ENCODE results near the gene CACTIN. TPM values are rescaled to one million over a fixed set of nuclear protein-coding genes. Genes with fewer than 3 reads are reported as not detected.

Gene CACTIN
- total RNA-seq, 1 donor from 2014 or later = 10.5 TPM

DNA sequence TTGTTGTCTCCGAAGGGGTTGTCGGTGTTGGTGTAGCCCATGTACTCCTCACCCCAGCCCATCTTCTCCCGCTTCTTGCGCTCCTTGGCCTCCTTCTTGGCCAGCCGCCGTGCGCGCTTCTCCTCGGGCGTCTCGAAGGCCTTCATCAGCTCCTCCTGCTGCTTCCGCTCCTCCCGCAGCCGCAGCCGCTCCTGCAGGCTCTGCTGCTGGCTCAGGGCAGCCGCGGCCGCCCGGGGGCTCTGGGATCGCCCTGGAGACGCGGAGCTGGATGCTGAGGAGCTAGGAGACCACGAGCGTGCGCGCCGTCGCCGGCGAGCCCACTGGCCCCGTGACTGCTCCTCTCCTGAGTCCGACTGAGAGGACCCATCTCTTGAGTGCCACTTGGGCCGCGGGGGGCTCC, 2.9 kb downstream of the CACTIN start:
- ATAC-seq = no peak

DNA sequence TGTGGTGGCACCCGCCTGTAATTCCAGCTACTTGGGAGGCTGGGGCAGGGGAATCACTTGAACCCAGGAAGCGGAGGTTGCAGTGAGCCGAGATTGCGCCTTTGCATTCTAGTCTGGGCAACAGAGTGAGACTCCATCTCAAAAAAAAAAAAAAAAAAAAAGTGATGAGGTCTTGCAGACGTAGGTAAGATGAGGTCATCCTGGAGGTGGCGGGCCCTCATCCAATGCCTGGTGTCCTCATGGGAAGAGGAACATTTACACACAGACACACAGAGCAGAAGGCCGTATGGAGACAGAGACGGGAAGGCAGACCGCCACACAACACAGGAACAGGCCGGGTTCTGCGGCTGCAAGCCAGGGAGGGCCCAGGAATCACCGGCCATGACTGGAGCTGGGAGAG, 4.4 kb downstream of the CACTIN start:
- ATAC-seq = no peak

DNA sequence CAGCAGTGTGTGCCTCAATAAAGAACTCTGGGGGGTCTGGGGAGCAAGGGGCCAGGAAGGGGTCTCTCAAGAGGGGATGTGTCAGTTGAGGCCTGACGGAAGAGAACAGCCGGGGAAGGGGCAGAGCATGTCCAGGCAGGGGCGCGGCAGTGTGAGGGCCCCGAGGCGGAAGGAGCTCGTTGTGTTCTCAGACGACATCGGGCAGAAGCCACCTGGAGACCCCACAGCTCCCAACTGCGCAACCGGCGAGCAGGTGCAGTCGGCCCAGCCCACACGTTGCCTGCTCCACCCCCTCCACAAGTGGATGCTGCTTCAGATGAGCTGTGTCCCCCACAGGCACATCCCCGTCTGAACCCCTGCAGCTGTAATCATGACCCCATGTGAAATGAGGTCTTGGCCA, 4.9 kb downstream of the CACTIN start:
- ATAC-seq = no peak

DNA sequence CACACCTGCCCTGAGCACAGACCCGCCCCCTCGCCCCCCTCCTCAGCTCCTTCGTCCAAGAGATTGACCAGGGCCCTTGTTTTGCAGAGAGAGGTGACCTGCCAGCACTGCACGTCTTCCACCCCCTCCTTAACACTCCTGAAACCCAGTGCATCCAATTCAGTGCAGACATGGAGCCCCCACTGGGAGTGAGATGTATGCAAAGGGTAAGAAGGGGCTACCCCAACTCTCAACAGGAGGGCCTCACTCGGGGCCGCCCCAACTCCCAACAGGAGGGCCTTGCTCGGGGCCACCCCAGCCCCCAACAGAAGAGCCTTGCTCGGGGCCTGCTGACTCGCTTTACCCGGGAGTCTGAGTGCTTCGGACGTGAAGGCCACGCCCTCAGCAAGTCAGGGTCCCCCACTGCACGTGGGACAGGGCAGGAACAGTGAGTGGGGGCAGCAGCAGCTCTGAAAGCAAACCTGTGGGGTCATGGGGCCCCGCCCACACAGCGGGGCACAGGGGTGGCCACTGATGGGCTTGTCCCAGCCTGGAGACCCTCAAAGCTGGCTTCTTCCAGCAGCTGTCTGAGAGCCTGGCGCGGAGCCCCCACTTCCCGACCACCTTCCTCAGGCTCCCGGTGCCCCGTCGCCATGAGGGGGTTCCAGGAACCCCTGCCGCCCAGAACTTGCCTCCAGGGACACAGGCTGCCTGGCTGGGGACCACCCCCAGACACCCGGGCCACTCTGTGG, 5.6 kb downstream of the CACTIN start:
- ATAC-seq = no peak

DNA sequence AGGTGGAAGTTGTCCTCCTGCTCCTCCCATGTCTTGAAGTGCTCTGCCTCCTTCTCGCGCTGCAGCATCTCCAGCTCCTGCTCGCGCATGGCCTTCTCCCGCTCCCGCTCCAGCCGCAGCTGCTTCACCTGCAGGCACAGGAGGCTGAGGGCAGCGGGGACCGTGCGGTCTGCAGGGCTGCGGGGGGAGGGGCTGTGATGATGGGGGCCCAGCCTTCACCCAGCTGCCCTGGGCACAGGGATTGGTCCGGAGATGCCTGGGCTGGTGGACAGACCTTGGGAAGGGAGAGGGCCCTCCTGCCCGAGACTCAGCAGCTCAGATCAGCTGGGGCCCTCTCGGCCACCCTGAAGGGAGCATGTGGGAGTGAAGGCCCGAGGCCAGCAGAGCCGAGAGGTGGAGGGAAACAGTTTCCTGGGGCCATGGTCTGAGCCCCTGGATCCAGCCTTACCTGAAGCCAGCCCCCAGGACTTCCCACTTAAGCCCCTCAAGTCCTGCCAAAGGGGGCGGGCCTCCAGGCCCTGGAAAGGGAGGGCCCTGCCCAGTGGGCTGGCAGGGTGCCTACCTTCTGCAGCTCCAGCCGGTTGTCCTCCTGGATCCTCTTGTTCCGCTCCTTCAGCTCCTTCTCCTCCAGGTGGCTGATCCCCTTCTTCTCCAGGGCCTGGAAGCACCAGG, 6.3 kb downstream of the CACTIN start:
- no peak for ATAC-seq

DNA sequence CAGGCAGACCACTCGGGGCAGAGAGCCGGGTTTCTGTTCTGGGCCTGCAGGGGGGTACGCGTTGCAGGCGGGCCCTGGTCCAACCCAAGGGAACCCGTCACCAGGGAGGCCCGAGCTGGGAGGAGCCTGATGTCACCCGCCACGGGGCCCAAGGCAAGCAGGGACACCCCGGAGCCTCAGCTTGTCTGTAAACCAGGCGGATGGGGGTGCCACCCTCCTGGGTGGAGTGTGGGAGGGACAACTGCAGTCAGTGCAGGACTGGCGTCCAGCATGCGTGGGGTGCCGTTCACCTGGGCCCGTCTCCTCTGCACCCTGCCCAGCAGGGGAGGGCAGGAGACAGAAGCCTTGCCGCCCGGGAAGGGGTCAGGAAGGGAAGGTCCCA, 7.0 kb downstream of the CACTIN start:
- ATAC-seq = no peak

DNA sequence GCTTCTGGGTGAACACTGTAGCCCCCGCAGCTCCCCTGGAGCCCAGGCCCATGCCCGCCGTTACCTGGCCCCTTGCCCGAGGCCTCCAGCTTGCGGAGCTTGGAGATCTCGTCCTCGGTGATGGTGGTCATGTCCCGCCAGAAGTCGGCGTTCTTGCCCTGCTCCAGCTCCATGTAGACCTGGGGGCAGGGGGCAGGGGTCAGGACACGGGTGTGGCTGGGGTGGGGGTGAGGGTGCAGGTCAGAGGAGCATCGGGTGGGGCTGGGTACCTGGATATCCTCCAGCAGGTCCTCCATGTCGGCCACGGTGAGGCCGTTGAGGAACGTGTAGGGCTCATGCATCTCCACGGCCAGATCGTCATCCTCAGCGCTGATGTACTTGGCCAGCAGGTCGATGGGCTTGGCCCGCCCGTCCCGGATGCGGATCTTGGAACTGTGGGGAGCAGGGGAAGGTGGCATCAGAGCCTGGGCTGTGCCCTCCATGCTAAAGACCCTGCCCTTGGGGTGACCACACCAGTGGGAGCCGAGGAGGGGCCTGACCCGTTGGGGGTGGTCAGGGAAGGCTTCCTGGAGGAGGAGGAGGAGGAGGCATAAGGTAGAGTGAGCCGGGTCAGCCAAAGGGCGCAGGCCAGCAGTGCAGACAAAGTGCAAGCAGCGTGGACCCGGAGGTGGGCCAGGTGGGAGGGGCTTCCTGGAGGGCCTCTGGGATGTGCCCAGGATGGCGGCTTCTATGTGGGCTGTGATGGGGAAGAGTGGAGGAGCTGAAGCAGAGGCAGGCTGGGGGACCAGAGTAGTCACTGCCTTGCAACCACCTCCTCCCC, 7.6 kb downstream of the CACTIN start:
- ATAC-seq = no peak

DNA sequence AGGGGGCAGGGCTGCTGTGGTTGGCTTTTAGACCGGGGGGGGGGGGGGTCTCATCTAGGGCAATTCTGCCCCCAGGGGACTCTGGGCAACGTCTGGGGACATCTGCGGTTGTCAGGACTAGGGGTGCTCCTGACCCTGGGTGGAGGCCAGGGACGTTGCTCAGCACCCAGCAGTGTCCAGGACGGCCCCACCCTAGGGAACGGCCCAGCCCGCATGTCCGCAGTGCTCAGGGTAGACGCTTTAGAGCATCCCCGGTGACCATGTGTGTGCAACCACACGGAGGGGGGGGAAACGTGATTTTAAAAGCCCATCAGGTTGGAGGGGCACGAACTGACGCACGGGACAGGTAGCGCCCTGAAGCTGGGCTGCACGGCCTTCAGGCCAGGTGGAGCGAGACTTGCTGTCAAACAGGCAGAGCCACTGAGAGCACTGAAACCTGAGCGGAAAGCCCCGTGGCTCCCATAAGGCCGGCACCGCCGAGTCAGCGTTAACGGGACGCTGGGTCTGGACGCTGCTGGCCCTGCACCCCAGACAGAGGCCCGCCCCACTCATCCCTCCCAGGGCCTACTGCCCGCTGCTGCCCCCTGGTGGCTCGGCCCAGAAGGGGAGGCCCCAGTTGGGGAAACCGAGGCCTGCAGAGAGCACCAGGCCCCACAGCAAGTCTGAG, 8.3 kb downstream of the CACTIN start:
- peak; percentile 62 for ATAC-seq

DNA sequence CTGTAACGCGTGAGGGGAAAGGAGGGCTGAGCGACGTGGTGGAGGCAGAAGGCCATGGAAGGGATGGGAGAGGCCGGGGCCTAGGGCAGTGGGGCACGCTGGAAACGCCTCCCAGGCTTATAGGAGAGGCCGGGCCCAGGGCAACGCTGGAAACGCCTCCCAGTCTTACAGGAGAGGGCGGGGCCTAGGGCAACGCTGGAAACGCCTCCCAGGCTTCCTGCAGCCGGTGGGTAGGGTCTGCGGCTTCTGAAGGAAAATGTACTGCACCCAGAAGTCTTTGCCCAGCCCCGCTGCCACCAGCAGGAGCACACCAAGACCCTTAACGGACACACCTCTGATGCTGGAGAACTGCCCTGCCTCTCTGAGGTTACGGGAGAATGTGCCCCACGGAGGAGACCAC, 9.1 kb downstream of the CACTIN start:
- no peak for ATAC-seq

DNA sequence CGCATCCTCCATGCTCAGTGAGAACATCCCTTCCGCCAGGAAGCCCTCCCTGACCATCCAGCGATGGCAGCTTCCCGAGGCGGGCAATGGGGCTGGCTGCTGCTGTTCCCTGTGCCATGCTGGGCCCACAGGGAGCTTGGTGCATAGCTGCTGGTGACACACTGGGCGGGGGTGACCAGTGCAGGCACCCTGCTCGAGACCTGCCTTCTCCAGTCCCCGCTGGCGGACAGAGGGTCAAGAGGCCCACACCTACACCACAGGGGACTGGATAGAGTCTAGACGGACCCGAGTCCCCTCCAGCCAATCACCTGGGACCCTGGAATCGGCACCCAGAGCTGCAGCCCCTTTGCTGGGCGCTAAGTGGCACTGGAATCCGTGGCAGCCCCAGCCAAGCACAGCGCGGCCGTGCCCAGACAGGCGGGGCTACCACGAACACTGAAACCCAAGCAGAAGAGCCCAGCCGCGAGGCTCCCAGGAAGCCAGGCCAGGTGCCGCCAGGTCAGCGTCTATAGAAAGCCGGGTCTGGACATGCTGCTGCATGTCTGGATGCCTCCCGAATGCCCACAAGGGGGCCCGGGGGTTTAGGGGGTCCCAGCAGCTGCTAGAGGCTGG, 11.0 kb downstream of the CACTIN start:
- no peak for ATAC-seq

DNA sequence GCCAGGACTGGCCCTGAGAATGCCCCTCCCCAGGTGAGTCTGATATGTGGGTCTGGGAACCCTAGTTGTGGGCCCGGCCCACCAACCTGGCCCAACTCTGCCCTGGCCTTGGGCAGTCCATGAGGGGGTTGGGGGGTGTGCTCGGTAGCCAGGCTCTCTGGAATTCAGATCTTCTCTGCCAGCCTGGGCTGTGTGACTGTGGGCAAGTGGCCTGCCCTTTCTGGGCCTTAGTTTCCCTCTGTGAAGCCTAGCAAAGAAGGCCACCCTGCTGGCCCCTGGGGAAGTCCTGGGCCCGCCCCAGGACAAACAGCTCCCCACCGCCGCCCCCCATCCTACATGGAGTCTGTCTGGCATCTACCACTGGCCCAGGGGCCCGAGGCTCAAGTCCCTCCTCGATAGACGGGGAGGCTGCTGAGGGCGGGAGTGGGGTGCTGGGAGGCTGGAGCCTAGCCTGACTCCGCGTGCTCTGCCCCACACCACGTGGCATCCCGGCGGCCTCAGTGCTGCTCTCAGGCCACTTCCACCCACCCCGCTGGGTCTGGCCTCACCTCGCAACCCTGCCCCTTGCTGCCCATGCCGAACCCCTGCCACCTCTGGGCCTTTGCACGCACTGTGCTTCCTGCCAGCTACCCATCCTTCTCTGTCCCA, 11.6 kb downstream of the CACTIN start:
- ATAC-seq = no peak

DNA sequence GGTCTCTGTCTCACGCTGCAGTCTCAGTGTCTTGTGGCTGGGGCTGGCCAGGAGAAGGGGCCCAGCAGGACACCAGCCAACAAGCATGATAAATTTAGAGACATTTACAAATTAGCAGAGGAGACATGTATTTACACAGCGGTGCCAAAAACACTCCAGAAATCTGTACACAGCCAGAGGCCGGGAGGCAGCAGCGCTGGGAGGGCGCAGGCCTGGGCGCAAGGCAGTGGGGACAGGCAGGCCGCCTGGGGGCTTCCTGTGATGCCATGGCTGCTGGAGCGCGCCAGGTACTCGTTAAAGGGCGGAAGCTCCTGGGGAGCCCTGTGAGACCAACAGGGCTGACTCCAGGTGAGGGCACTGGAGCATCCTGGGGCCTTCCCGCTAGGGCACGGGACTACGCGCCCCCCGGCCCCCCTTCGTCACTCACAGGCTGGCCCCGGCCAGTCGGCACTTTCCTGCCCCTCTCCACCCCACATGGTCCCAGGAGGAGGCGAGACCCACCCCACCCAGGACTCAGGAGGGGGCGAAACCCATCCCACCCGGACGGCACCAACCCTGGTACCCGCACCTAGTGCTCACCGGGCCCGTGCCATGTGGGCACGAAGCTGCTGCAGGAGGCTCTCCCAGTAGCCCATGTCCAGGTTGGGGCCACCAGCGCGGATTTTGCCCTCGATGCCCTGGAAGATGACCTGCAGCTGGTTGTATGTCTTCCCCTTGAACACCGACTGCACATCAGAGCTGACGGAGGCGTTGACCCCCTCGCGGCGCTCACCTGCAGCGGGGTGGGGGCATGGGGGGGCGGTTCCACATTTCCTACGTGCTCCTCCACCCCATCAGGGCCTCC, 12.6 kb downstream of the CACTIN start:
- no peak for ATAC-seq

DNA sequence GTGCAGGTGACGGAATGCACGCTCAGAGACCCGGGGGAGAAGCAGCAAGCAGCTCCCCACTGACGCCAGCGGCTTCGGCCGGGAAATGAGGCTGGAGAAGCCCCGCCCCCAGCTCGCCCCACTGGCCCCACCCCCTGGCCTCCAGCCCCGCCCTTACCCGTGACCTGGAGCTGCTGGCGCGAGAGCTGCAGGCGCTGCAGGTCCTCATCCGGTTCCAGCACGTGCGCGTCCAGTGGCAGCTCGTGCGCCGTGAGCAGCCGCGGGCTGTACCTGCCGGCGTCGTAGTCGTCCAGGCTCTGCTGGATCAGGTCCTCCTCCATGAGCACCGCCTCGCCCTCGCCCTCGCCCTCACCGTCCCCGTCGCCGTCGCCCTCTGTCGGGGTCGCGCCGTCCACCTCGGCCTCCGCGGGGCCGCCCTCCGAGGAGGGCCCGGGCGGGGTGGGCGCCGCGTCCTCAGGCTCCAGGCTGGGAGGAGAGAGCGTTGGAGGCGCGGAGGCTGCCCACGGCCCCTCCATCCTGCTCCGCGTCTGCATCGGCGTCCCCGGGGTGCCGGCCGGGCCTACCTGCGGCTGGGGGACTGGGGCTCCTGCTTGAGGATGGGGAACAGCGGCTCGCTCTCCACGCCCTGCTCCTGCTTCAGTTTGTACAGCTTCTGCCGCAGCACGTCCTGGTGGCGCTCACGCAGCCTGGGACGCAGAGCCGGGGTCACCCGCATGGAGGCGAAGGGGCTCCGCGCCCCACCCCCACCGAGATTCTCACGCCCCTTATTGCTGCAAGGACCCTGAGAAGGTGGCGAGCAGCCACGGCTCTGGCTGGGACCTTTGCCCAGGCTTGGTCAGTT, 13.5 kb downstream of the CACTIN start:
- ATAC-seq = no peak

DNA sequence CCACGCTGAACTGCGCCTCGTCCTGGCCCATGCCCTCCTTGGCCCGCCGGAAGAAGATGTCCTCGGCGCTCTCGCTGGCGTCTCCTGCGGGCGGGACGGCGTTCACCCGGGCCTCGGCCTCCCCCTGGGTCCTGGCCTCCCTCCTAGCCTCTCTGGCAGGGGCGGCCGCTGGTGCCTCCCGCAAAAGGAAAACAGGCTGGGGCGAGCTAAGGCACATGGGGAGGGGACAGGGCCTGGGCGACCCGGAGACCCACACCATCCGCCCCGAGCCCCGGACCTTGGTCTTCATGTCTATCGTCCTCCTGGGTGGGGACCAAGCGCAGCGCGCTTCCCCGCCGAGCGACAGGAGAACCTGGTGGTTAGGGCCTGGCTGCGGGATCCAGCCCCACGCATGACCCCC, 14.3 kb downstream of the CACTIN start:
- ATAC-seq = no peak

DNA sequence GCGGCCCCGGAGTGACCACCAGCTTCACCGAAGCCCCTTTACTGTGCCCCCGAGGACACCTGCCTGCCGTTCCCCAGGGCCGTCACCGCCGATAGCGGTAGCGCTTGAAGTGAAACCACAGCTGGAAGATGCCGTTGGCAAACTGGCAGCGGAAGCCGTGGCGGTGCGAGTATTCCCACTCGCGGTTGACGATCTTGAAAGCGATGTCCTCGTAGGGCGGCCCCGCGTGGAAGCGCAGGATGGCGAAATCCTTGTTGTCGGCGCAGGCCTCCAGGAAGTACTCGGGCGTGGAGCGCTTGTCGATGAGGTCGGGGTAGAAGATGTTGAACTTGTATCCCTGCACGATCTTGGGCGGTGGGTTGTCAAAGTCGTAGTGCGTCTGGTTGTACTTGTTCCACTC, 14.7 kb downstream of the CACTIN start:
- ATAC-seq = no peak

DNA sequence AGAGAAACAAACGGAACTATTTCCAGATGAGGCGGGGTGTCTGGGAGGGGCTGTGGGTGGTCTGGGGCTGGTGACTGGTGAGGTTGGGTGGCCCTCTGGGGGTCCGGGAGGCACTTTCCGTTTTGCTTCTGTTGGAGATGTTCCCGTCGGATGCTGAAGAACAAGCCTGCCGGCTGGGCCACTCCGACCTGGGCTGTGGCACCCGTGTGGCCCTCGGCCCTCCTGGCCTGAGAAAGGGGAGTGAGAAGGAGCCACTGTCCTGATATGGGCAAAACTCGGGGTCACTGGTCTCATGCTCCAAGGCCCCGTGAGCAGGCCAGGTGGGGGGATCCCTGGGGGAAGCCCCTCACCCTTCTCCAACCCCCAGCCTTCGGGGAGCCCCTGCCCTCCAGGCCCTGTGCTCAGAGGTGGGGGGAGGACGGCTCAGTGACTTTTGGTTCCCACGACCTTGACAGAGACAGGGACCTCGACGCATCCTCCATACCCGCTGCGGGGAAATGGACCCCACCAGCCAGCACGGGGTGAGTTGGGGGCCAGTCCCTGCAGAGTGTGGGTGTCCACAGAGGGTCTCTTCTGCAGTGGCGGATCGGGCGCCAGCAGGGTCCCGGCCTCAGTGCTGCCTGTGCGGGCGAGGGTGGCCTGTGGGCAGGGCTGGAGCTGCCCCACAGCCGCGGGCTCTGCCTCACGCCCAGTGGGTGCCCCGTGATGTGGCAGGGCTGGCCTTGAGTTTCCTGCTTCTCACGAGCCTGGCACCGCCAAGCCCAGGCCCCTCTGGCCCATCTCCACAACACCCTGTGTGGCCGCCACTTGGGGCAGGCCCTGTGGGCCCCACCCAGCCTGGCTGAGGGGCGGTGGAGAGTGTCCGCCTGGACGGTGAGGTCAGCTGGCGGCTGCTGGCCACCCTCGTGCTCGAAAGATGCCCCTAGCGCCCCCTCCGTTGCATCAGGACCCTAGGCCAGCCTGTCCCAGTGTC, 15.6 kb downstream of the CACTIN start:
- ATAC-seq = no peak

DNA sequence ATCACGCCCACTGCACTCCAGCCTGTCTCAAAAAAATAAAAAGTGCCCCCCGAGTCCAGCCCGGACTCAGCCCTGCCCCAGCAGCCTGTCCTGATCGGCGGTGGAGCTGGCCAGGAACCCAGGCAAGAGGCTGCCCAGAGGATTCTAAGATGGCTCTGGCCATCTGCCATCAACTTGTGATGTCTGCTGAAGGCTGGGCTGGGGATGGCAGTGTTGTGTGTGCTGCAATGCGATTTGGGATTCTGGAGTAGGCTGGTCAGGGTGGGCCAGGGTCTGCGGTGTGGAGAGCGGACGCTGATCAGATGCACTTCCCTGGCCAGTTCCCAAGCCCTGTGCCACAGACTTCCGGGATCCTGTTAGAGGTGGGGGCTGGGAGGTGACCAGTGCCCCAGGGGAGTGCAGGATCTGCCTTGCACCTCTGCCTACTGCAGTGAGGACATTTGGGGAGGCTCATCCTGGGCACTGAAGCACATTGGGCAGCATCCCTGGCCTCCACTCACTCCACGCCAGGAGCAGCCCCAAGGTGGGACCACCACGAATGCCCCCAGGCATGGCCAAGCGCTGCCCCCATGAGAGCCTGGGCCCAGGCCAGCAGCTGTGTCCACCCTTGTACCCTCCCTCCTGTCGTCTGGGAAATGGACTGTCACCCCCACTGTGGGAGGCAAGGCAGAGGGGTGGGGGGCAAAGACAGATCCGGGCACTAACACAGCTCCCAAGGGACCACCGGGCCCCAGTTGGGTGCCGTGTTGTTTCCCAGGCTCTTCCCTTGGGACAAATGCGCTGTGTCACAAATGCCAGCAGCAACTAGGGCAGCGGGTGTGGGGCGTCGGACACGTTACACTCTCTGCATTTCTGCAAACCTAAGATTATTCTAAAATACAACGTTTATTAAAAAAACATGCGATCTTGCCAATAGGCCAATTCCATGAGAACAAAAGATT, 16.5 kb downstream of the CACTIN start:
- no peak for ATAC-seq

All from esophagus mucosa (tissue), 1 donor.